GM12872 (cell line): ENCODE measurements around the gene STRA8.

Source experiments
- TF ChIP-seq, protein P1 (sequence below): IDR thresholded peaks from 3 replicates; pipeline ENCODE4 v1.5.1; 2011; ENCODE audit warnings: low read depth, mild to moderate bottlenecking, low read length, moderate library complexity; ENCODE audit not compliant: insufficient read depth

STRA8 gene

DNA sequence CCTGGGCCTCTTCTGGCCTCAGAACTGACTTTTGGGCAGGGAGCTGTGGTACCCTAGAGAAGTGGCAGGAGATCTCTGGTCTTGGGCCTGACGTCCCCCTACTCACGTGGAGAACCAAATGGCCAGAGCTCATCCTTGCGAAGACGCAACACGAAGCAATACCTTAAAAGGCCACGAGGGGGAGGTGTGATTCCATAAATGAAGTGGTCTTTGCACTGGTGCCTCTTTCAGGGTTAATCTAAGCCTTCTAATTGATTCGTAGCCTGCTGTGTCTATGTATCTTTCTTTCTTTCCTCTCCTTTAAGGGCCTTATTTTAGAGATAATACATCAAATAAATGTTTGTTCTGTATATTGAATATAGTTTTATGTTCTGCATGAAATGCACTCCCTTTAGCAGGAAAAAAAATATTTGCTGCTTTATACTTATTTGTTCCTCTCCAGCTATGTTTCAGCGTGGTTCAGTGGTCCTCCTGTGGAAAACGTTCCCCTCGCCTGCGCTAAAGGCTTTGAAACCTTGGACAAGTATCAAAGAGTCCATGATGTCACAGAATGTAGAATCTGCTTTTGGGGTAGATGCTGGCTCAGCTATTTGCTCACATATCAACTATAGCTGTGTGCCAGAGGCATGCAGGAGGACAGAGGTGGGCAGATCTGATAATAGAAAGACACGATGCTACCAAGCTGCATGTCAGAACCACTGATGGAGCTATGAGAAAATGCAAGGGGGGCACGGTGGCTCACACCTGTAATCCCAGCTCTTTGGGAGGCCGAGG, 41.0 kb downstream of the STRA8 start:
- TF ChIP-seq, protein P1, sequence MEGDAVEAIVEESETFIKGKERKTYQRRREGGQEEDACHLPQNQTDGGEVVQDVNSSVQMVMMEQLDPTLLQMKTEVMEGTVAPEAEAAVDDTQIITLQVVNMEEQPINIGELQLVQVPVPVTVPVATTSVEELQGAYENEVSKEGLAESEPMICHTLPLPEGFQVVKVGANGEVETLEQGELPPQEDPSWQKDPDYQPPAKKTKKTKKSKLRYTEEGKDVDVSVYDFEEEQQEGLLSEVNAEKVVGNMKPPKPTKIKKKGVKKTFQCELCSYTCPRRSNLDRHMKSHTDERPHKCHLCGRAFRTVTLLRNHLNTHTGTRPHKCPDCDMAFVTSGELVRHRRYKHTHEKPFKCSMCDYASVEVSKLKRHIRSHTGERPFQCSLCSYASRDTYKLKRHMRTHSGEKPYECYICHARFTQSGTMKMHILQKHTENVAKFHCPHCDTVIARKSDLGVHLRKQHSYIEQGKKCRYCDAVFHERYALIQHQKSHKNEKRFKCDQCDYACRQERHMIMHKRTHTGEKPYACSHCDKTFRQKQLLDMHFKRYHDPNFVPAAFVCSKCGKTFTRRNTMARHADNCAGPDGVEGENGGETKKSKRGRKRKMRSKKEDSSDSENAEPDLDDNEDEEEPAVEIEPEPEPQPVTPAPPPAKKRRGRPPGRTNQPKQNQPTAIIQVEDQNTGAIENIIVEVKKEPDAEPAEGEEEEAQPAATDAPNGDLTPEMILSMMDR = peak; percentile 86

DNA sequence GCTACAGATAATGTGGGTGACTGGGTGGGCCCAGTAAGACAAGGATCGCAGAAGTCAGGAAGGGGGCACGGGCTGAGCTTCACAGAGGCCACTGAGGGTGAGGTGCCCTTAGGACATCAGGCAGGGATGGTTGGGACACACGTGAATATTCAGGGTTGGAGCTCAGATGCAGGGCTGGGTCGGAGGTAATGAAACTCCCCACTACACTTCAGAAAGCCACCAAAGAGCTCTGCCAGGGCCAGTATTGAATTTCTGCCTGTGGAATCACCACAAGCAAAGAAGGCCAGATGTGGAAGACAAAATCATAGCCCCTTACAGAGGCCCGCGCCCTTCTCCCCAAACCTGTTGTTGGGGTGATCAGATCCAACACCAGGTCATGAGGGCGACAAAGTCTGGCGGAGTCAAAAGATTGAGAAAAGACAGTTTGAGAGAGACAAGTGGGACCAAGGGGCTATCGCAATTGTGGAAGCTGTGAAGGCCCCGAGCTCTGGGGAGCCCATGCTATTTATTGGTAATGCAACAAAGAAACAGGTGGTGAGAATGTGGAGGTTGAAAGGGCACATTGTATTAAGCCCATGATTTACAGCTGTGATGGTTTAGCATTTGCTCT, 42.4 kb downstream of the STRA8 start:
- TF ChIP-seq, protein P1 = no peak

DNA sequence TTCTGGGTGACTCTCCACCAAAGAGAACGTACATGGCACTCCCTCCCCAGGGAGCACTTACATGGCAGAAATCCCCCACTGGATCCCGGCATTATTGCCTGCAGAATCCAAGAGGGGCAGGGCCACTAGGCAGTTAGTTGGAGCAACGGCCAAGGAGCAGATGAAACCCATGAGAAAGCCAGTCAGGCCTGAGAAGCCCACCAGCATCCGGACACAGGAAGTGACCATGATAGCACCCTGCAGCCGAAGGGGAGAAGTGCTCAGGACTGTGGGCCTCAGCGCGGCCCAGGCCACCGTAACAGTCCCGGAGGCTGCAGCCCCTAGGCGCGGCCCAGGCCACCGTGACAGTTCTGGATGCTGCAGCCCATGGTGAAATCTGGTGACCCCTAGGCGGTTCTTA, 43.5 kb downstream of the STRA8 start:
- TF ChIP-seq, protein P1 = no peak

DNA sequence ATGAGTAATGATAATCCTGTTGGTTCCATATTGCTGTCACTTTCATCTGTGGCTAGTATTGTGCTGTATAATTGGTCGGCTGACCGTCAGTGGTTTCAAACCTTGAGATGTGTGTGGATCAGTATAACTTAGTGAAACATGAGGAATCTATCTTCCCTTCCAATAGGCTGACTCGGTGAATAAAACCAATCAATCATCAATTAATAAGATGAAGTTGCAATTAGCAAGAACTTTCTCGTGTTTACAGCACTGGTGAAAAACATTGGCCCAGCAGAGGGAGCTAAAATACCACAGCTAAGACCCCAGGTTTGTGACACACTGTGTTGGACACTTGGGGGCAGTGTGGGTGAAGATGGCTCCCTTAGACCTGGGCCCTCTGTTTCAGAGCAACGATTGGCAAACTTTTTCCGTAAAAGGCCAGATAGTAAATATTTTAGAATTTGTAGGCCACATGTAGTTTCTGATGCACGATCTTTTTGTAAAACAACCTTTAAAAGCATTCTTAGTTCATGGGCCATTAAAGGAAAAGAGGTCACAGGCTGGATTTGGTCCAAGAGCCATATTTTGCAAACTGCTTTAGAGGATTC, 47.8 kb downstream of the STRA8 start:
- TF ChIP-seq, protein P1 = peak; percentile 90

DNA sequence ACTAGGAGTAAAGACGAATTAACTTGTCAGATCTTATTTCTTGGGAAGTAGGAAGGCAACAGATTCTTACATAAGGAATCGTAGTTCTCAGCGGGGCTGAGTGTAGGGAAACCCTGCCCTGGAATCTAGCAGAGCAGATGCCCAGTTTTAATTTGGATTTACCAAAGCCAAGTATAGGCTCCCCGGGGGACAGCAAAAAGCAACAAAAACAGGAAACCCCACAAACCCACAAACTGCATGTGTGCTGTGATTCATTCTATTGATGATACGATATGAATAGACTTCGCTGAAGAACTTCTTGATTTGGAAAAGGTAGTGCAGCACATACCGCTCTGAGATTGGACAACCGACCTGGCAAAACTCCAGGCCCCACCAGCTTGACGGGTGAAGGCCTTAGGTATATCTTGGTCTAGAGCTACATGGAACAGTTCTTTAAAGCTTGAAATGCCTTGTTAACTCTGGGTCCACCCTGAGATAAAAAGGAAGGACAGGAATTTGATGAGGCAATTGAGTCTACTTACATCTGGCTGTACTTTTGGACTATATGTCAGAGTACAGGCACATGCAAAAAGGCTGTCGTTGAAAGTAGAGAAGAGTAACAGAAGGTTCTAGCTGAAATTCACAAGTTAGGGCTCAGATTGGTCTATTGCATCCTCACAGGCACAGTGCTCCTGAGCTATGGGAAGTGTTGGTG, 49.1 kb downstream of the STRA8 start:
- TF ChIP-seq, protein P1 = no peak

DNA sequence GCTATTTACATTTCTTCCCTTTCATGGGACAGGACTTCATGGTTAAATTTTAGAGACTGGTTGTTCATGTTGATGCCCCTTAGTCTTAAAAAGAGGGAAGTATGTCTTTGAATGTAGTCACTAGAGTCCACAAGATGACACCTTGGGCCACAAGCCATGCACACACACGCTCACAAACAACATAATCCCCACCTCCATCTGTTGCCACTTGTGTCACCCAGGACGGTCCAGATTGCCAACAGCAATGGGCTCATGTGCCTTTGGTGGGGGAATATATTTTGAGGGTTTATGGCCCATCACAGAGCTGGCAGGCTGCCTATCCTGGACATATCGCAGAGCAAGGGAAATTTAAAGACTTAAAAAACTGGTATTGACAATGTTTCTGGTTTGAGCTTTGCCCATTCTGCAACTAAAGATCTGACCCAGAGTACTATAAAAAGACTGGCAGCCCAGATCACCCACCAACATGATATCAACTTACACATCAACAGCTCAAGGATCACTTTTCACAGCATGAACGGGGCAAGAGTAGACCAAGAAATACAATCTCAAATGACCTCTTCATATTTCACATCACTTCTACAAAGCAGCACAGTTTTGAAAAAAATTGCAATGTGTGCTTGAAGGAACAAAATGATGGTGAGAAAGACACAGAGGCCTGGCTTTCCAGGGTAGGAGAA, 50.5 kb downstream of the STRA8 start:
- TF ChIP-seq, protein P1 = no peak
